Measurements from ENCODE around the gene AMPH. TPM values are rescaled to one million over a fixed set of nuclear protein-coding genes. Genes with fewer than 3 reads are reported as not detected.

The AMPH gene
- polyA plus RNA-seq, 3 donors: 1.2 to 7.3 (median 2.9) TPM

DNA sequence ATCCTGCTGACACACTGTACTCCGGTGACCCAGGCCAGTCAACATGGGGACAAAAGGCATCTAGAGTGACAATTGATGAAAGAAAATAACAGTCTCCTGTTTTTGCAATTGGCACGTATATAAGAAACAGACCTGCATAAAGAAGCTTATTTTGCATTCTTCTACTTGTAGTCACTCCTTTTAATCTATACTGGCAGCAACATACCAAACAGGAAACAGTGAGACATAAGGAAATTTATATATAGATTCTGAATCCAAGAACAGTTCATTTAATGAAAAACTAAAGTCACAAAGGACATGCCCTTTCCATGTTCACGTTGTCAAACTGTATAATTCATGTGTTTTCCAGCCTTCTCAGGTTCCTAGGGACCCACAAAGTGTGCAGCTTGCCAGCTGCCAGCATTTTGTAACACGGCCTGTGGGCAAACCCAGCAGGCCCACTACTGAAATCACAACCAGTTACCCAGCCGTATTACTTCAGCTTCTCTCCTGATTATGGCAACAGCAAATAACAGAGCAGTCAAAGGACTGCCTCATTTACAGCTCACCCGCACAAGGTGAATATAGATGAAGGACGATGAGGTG, 72.3 kb downstream of the AMPH start:
- WGBS, 3 donors: 65 to 79% (median 77%) methylated on average over 7 of the region's 7 CpGs
- H3K27ac ChIP-seq (ENCODE audit: low read depth, low read length): no peak overlapping the region

DNA sequence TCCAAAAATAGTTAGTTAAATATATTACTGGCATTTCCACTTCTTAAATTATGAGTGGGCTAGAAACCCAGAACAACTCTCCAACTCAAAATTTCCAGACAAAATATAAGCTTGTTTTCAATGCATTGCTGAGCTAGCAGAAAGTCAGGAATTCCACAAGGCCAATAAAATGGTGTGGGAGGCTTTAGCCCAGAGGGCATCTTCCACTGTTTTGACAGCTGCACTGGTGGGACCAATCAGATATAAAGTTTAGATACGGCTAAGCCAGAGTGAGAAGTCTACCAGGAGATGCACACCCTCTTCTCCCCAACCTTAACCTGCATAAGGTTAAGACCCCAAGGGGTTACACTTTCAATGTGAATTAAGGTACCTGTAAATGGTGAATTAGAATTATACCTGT, 76.6 kb downstream of the AMPH start:
- H3K27ac ChIP-seq (ENCODE audit: low read depth, low read length): no peak overlapping the region
- WGBS, 3 donors: 61 to 79% (median 74%) methylated on average over 1 of the region's 1 CpG

DNA sequence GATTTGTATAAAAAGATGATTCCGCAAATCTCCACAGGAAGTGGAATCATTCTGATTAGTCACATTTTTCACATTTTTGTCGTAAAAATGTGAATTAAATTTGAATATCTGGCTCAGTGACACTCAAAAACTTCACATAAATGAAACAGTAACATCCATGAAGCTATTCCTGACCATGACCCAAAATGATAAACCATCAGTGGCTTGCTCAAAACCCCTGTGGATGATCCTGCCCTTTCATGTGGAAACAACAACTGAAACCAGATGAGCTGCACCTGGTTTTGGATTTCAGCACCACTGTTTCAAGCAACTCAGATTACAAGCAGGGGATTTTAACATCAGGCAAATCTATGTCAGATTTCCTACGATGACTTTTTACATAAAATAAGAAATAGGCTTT, 80.3 kb downstream of the AMPH start:
- 45 to 57% (median 56%) methylated on average over 3 of the region's 3 CpGs for WGBS, 3 donors
- no peak overlapping the region for H3K27ac ChIP-seq (ENCODE audit: low read depth, low read length)

DNA sequence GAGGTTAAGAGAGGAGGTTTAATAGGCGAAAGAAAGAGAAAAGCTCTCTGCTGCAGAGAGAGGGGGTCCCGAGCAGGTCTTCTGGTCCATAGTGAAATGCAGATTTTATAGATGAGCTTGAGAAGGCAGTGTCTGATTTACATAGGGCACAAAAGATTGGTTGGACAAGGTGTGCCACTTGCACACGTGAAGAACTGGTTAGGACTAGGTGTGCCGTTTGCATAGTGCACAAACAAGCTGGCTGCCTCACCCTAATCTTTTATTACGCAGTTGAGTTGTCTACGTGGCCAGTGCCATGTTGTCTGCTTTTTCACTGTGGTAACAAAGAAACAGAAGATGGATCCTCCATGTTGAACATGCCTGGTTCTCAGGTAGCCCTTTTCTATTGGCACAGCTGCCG, 82.6 kb downstream of the AMPH start:
- WGBS, 3 donors: 74 to 88% (median 84%) methylated on average over 7 of the region's 7 CpGs
- no peak overlapping the region for H3K27ac ChIP-seq (ENCODE audit: low read depth, low read length)

DNA sequence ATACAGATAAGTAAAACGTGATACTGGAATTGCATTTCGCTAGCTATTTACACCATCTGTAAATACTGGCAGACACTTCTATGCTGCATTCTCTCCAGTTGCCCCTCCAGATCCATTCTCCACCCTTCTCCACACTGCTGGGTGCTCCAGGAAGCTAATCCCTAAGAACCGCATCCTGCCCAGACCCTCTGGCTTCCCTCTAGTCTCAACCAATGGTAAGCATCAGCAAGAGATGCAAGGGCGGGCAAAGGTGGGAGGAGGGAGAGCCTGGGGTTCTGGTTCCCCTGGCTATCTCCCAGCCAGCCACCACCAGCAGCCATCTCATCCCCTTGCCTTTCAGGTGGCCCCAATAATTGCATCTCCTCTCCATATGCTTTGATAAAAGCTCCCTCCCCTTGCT, 84.4 kb downstream of the AMPH start:
- no peak overlapping the region for H3K27ac ChIP-seq (ENCODE audit: low read depth, low read length)
- WGBS, 3 donors: 44 to 81% (median 79%) methylated on average over 4 of the region's 4 CpGs

DNA sequence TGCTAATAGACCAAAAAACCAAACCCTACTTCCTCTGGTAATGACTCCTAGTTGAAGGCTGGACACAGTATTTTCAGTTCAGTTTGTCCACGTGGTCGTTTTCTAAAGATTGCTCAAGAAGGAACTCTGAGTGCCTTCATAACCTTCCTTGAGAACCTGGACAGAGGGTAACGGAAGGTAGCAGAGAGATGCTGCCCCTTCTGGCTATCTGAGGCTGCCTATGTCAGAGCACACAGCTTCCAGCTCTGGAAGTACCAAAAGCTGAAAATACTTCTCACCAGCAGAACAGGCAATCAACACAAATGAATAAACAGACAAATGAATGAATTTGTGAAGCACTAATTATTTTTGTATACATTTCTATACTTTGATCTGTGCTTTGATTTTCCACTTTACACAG, 85.2 kb downstream of the AMPH start:
- 50 to 70% (median 56%) methylated on average over 3 of the region's 3 CpGs for WGBS, 3 donors
- H3K27ac ChIP-seq (ENCODE audit: low read depth, low read length): no peak overlapping the region

DNA sequence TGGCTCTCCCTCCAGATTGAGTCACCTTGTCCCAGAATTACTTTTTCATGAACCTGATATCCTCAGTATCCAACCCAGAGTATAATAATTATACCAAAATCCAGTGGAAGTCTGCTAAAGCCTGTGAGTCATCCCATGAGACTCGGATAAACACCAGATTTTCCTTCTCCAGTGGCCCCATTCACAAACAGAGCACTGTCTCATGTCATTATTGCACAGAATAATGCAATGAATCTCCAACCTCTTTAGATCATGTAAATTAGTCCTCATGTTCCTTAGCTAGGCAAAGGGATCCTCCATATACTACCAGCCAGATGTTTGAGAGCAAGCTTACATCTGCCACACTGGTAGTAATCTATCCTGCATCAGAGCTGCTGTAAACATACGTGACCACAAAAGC, 89.0 kb downstream of the AMPH start:
- WGBS, 3 donors: 77 to 80% (median 77%) methylated on average over 2 of the region's 2 CpGs
- no peak overlapping the region for H3K27ac ChIP-seq (ENCODE audit: low read depth, low read length)

DNA sequence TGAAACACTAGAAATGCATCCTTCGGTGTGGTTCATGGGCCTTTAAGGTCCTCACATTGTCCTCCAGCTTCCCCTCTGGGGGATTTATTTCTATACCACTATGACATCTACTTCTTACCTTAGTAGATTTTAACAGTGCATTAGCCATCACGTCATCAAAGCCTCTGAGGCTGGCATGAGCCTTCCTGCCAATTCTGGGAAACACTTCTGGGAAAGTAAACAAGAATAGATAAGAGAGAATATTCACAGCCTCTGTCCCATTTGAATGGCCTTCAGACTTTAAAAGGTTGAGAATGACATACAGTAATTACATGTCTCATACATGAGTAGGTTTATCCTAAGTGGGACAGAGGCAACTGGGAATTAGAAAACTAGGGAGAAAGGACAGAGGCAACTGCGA, 89.7 kb downstream of the AMPH start:
- no peak overlapping the region for H3K27ac ChIP-seq (ENCODE audit: low read depth, low read length)
- 61 to 77% (median 75%) methylated on average over 3 of the region's 3 CpGs for WGBS, 3 donors

DNA sequence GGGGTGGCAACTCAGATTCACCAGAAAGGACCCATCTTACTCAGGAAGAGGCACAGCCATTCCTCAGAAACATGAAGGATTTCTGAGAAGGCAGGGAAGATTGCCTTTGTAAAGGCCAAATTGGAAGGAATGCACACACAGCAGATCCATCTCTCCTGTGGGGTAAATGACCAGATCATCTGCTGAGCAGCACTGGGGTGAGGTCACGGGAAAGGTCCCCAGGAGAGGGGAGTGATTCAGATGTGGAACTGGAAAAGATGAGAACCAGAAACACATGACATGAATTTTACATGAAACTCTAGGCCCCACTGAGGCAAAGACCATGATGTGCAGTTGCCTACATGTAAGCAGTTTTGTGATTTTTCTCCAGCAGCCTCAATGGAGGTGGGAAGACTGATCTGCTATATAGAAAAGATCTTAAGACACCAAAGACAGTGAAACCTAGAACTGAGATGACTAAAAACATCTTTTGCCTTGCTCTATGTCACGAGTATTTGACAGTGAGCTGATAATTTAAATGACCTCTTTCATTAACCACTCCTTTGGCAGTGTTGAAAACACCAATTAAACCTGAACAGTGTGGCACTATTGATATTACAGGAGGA, 91.6 kb downstream of the AMPH start:
- no peak overlapping the region for H3K27ac ChIP-seq (ENCODE audit: low read depth, low read length)
- 66 to 83% (median 71%) methylated on average over 2 of the region's 2 CpGs for WGBS, 3 donors

DNA sequence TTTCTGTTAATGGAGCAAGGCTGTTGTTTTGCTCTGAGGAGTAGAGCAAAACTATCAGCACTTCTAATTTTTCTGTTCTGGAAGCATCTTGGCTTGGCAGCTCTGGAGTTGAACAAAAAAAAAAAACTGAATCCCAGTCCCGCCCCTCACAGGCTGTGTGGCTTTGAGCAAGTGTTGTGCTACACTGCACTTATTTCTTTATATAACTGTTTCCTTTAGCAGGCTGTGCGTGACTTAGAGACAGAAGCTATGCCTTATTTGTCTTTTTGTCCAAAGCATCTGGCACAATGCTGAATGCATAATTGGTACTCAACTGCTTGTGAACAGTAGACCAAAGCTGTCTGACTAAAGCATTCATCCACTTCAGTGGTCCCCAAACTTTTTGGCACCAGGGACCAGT, 96.1 kb downstream of the AMPH start:
- no peak overlapping the region for H3K27ac ChIP-seq (ENCODE audit: low read depth, low read length)
- WGBS, 3 donors: 68 to 72% (median 71%) methylated on average over 2 of the region's 2 CpGs

DNA sequence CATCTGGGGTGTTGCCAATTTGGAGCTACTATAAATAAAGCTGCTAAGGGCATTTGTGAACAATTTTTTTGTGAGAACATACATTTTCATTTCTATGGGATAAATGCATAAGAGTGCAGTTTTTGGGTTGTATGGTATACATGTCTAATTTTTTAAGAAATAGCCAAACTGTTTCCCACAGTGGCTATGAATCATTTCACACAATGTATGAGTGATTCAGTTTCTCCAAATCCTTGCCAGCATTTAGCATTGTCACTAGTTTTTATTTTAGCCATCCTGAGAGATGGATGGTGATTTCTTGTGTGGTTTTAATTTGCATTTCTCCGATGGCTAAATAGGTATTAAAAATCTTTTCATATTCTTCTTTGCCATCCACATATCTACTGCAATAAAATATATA, 105.3 kb downstream of the AMPH start:
- H3K27ac ChIP-seq (ENCODE audit: low read depth, low read length): no peak overlapping the region
- 86 to 94% (median 91%) methylated on average over 1 of the region's 1 CpG for WGBS, 3 donors

DNA sequence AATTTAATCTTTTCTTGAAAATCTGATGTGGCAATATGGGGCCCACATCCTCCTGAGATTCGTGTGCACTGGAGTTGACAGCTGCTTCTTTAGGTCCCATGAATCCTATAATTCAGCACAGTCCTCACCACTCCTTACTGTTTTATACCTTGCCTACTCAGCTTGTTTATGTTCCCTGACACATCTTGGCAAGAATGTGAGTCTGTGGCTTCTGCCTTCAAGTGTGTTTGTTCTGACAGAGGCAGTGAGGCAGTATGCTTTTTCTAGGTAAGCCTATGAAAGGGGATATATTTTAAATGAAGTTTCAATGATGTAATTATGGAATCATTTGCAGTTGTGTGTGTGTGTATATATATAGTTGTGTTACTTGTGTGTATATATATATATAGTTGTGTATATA, 106.4 kb downstream of the AMPH start:
- H3K27ac ChIP-seq (ENCODE audit: low read depth, low read length): no peak overlapping the region
- 34 to 54% (median 48%) methylated on average over 1 of the region's 1 CpG for WGBS, 3 donors

DNA sequence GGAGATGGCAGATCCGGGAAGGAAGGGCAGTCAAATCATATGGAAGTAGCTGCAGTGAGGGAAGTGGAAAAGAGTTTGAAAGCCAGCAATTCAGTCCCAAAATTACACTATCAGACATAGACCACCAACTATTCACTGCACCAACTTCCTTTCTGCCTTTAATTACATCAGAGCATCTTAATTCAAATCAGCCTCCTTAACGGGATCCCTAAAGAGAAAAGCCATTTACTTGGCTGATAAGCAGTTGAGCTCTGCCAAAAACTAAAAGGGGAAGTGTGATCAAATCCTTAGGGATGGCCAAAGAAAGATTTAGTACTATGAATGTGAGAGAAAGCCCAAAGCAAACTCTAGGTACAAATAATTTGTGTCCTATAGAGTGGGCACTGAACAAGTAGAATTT, 110.4 kb downstream of the AMPH start:
- H3K27ac ChIP-seq (ENCODE audit: low read depth, low read length): no peak overlapping the region
- 46 to 70% (median 54%) methylated on average over 2 of the region's 2 CpGs for WGBS, 3 donors

DNA sequence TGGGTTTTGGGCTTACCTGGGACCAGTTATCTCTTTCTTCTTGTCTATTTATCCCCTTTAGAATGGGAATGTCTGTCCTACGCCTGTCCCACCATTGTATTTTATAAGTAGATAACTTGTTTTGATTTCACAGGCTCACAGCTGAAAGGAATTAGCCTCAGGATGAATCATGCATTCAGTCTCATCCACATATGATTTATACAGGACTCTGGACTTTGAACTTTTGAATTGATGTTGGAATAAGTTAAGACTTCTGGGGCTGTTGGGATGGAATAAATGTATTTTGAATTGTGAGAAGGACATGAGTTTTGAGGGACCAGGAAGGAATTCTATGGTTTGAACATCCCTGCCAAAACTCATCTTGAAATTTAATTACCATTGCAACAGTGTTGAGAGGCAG, 112.6 kb downstream of the AMPH start:
- H3K27ac ChIP-seq (ENCODE audit: low read depth, low read length): no peak overlapping the region
- WGBS, 3 donors: 47 to 78% (median 70%) methylated on average over 1 of the region's 1 CpG

DNA sequence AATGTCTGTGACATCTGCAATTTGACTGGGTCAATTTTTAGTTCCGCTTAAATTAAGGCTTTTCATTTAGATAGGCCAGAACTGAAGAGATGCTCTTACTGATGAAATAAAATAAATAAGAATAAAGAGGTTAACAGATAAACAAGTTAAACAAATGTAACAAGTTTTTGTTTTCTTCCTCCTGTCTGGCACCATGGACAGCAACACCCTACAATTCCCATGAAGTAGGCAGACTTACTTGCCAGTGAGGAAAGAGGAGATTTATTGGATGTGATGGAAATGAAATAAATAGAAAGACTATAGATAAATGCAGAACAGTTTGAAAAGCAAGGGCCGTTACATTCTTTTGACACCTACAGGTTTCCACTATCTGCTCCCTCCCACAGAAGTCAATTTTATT, 118.5 kb downstream of the AMPH start:
- H3K27ac ChIP-seq (ENCODE audit: low read depth, low read length): no peak overlapping the region
- WGBS, 3 donors: 71 to 85% (median 84%) methylated on average over 2 of the region's 2 CpGs

DNA sequence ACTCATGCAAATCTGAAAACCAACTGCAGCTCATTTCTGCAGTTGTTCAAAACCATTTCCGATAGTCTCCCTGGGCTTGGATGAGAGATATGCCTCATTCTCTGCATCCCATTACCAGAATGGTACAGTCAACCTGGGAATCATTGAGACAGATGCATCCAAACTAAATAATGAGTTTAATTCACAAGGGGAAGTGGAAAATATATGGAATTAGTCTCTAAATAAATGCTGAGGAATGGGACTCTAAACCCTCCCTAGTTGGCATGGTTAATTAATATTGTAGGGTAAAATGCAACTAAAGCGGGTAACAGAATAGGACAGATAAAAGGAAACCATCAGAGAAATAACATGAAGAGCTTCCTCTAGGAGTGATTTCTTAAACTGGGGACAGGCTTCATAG, 118.9 kb downstream of the AMPH start:
- no peak overlapping the region for H3K27ac ChIP-seq (ENCODE audit: low read depth, low read length)
- 85 to 100% (median 94%) methylated on average over 2 of the region's 2 CpGs for WGBS, 3 donors

DNA sequence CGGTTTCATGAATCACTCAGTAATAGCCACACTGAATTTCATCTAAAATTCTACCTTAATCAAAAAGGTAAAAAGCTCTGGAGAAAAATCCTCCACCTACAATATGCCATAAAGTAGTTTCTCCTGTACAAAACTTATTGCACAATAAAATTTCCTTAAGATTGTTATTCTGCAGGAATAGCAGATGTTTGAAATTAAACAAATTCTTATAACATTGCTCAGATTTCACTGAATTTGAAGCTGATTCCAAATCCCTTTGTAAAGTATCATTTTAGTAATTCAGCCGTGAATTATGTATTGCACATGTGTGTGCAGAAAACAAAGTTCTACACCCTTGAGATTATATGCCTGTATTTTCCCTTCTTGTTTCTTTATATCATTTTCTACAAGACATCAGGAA, 123.8 kb downstream of the AMPH start:
- H3K27ac ChIP-seq (ENCODE audit: low read depth, low read length): no peak overlapping the region
- 62 to 77% (median 77%) methylated on average over 2 of the region's 2 CpGs for WGBS, 3 donors

DNA sequence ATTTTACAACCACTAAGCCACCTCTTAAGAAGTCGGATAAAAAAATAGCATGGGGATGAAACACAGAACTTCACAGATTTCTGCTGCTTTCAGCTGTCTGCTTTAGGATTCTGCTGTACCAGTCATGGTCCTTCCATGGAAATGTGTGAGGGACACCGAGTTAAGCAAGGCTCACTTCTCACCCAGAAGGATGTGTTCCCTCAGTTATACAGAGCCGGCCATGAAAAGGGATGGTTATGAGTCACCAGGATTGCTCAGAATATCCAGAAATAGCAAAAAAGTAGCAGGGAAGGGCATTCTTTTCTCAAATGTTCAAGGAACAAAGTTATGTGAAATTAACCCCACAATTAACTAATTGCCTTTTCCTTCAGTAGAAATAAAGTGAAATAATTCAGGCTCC, 124.4 kb downstream of the AMPH start:
- no peak overlapping the region for H3K27ac ChIP-seq (ENCODE audit: low read depth, low read length)
- 62 to 79% (median 69%) methylated on average over 3 of the region's 3 CpGs for WGBS, 3 donors

DNA sequence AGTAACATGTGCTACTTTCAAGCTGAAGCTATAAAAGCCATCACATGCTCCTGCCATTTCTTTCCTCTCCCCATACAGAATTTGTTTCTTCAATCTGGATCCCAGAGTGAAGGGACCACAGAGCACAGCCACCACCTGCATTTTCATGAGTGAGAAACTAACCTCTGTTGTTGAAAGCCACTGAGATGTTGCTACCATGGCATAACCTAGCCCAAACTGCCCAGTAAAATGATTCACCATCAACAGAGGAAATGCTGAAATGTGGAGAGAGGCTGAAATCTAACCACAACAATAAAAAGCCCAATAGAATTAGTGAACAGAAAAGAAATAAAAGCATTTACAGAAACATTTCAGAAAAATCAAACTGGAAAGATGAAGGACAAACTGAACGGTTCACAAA, 125.2 kb downstream of the AMPH start:
- 65 to 94% (median 91%) methylated on average over 1 of the region's 1 CpG for WGBS, 3 donors
- no peak overlapping the region for H3K27ac ChIP-seq (ENCODE audit: low read depth, low read length)

DNA sequence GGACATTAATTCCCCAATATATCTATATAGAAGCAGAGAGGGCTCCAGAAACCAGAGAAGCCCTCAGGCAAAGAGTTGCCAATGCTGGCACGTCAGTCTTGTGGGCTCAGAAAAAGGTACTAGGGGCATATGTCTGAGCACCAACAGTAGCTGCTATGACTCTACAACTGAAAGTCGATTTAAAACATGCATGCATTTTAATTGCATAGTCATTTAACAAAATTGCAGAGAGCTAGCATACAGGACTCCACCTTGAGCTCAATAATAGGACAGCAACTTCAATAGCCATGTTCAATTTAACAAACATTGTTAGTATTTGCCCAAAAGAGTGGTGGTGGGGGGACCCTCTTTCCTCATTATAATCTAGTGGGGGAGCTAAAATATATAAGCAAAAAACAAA, 126.5 kb downstream of the AMPH start:
- H3K27ac ChIP-seq (ENCODE audit: low read depth, low read length): no peak overlapping the region
- 46 to 71% (median 62%) methylated on average over 2 of the region's 2 CpGs for WGBS, 3 donors

DNA sequence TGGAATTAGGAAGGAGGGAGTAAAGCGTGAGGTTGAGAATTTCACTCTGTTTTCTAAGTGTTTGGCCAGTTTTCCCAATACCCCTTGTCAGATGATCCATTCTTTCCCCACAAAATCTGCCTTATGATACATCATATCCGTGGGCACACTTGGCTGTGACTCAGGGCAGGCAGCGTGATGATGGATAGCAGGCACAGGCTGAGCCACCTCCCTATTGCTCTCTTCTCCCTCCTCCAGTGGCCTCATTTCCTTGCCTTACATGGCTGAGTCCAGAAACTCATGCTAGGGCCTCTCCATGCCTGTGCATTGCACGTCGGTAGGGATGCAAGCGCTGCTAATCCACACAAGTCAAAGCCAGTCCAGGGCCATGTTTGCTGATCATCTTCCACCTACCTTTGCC, 128.3 kb downstream of the AMPH start:
- no peak overlapping the region for H3K27ac ChIP-seq (ENCODE audit: low read depth, low read length)
- WGBS, 3 donors: 74 to 90% (median 84%) methylated on average over 6 of the region's 6 CpGs
